Measurements from ENCODE around the gene KCNE5. TPM values are rescaled to one million over a fixed set of nuclear protein-coding genes. Genes with fewer than 3 reads are reported as not detected.

The KCNE5 gene
- 0.25 and 0.40 TPM in 2 replicates for total RNA-seq

GRCh38 chrX:109624641-109625616 is at the start of gene KCNE5:
Gene KCNE5 (minus strand): TSS chrX:109625172. CDS start chrX:109625020, 152 bp downstream.

Other genes with a start within 250 kb of the KCNE5 start
- 0.06 and 0.13 TPM in 2 replicates for gene GUCY2F, start 143.1 kb downstream of the KCNE5 start, total RNA-seq
- 9.6 and 13.0 TPM in 2 replicates for gene NXT2, start 88.3 kb downstream of the KCNE5 start, total RNA-seq
- 92.8 and 162 TPM in 2 replicates for gene ACSL4, start 108.1 kb upstream of the KCNE5 start, total RNA-seq

Data from aortic smooth muscle cell (primary cell).